A172 (cell line): ENCODE data around the gene IFI6. TPM values are rescaled to one million over a fixed set of nuclear protein-coding genes. Genes with fewer than 3 reads are reported as not detected.
"Not testable (repeated sequence)": the region's sequence is repeated elsewhere in the genome, so short reads cannot be mapped to it uniquely, and the experiment has no call there.

Experiments
- DNase-seq: peaks from one replicate; pipeline ENCODE4 v3.0.0-alpha.2; 2015; ENCODE audit warnings: low spot score
- total RNA-seq: library from RNA; depleted of rRNA; stranded (reverse); fragments of >200 nt; shearing (Covaris generic); gene quantifications from 2 replicates; pipeline ENCODE4 v1.2.3, GENCODE V29; 2014; rRNA removed

IFI6 gene
- total RNA-seq, 1 experiment from 2014 or later, result 24.9 TPM

- DNase-seq, result no peak
Measured at GRCh38 chr1:27628712-27629111, 43.3 kb downstream of the IFI6 start.

GRCh38 chr1:27627733-27628132, 44.3 kb downstream of the IFI6 start:
- DNase-seq, result not testable (repeated sequence)

GRCh38 chr1:27627061-27627460, 44.9 kb downstream of the IFI6 start:
- no peak for DNase-seq

- DNase-seq, result no peak
Measured at GRCh38 chr1:27626031-27626935, 45.7 kb downstream of the IFI6 start.

GRCh38 chr1:27624467-27625178, 47.4 kb downstream of the IFI6 start:
- DNase-seq, result no peak

DNA sequence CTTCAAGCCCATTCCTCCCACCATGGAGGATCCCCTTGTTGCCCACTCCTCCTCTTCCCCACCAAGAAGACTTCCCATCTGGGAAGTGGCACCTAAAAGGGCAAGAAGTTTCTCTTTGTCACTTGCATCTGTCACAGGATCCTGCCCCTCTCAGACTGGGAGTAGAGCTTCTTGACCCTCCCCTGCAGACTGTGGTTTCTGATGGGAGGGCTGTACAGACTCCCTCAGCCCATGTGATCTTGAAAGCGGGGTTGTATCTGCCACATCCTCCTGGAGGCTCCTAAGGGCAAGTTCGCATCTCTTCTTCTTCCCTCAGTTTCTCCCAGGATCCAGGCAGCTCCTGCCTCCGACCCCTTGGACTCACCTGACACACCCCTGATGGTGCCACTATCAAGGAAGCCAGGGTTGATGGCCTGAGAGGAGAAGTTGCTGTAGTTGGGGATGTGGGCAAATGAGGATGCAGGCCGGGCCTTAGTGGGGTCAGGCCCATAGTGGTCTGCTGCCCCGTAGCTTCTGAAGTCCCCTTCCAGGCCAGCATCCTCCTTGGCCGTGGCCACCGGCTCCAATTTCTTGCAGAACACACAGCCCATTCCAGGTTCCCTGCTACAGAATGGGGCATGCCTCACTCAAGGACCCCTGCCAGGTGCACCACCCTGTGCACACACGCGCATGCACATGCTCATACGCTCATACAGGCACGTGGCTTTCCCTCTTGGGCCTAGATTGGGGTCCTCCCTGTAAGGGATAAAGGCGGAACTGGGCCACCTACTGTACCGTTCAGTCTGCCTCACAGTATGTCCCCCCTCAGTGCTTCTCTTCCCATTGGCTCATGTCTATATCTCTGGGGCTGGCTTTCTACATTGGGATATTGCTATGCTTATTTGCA, 48.4 kb downstream of the IFI6 start:
- DNase-seq, result no peak

- no peak for DNase-seq
Measured at GRCh38 chr1:27622828-27623227, 49.2 kb downstream of the IFI6 start.

DNA sequence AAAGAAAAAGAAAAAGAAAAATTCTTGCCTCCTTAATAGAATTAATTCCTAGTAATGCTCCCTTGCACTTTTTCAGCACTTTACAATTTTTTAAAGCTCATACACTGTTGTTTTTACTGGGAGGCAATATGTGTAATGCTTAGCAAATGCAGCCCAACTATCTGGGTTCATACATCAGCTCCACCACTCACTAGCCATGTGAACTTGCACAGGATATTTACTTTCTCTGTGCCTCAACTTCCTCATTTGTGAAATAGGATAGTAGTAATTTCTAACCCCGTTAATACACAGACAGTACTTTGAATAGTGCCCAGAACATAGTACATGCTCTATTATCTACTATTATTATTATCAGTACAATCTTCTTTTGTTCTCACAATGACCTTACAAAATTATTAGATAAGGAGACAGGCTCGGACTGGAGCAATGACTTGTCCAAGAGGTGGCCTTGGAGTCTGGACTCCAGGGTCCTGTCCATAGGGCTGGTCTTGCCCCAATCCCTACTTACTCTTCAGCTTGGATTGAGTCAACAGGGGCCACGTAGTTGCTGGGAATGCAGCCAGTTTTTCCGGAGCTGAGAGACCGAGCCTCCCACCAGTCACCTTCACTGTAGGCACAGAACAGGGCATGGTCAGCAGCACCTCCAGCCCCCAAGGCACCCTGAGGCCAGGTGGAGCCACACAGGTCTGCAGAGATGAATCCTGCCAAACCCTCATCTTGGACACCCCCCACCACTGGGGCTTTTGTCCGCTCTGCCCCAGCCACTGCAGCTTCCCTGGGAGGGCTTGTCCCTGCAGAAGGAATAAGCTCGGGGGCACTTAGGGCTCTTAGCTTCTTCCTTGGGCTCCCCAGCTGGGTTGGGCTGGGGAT, 50.7 kb downstream of the IFI6 start:
- no peak for DNase-seq

DNA sequence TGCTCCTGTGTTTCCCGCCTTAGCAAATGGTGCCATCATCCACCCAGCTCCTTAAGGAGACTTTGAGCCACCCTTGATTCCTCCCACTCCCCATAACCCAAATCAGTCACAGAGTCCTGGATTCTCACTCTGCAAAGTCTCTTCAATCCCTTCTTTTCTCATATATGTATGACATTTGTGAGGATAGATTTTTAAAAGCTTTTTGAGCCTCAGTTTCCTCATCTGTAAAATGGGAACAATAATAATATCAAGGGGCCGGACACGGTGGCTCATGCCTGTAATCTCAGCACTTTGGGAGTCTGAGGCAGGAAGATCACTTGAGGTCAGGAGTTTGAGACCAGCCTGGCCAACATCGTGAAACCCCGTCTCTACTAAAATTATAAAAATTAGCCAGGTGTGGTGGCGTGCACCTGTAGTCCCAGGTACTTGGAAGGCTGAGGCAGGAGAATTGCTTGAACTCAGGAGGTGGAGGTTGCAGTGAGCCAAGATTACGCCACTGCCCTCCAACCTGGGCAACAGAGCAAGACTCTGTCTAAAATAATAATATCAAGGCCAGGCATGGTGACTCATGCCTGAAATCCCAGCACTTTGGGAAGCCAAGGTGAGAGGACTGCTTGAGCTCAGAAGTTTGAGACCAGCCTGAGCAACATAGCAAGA, 52.1 kb downstream of the IFI6 start:
- not testable (repeated sequence) for DNase-seq

GRCh38 chr1:27618341-27619082, 53.5 kb downstream of the IFI6 start:
- no peak for DNase-seq

DNA sequence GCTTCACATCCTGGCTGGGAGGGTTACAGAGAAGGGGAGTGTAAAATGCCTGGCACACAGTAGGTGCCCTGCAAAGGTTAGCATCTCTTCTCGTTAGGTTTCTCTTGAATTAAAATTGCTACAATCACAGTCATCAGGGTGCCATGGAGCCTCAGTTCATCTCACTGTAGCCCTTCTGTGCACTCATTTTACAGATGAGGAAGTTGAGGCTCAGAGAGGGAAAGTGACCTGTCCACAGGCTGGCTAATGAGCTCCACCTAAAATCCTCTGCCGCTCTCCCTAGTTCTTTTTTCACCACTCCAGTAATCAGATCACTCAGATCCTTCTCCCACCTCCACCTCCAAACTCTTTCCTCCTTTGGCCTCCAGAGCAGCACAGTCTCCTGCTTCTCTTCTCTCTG, 54.6 kb downstream of the IFI6 start:
- no peak for DNase-seq

DNA sequence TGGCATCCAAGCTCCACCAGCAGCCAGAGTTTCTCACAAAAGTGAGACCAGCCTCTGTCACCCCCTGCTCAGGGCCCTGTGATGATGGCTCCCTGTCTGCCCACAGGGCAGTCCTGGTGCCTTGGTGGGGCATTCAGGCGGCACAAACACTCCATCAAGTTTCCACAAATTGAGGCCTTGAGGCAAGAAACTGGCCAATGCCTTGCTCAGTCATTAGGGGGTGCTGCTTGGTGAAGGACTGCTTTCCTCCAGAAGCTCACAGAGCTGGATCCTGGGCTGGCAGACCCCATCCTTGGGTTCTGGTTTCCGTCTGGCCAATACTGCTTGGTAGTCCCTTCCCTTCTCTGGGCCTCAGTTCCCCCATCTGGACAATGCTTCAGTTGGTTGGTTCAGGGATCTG, 55.6 kb downstream of the IFI6 start:
- no peak for DNase-seq

Other genes starting within 250 kb of the IFI6 start
- 7.5 and 9.1 TPM in 2 replicates for gene WASF2, start 182.0 kb downstream of the IFI6 start, total RNA-seq
- gene AHDC1, start 68.0 kb downstream of the IFI6 start, total RNA-seq, result 3.4 and 7.6 TPM in 2 replicates
- not detected in 2 replicates for gene FGR, start 37.0 kb downstream of the IFI6 start, total RNA-seq
- gene FAM76A, start 53.8 kb upstream of the IFI6 start, total RNA-seq, result 8.6 and 9.4 TPM in 2 replicates
- gene STX12, start 101.0 kb upstream of the IFI6 start, total RNA-seq, result 18.9 and 22.8 TPM in 2 replicates
- gene PPP1R8, start 158.6 kb upstream of the IFI6 start, total RNA-seq, result 35.6 and 37.2 TPM in 2 replicates
- not detected in 2 replicates for gene THEMIS2, start 200.4 kb upstream of the IFI6 start, total RNA-seq
- gene RPA2, start 242.4 kb upstream of the IFI6 start, total RNA-seq, result 49.0 and 60.3 TPM in 2 replicates